Vagina (tissue), 2 donors: Measurements from ENCODE around the gene TRAPPC13.

Experiments used
- POLR2A ChIP-seq, 2 donors: fragments of 450-650 bp; IDR thresholded peaks; one replicate each; pipeline ENCODE4 v1.6.1; 2017; ENCODE audit warnings: antibody characterized with exemption in 2 of 2, mild to moderate bottlenecking in 2 of 2, moderate library complexity in 2 of 2
- POLR2AphosphoS5 ChIP-seq, 2 donors: sonication (generic); formaldehyde crosslinking; IDR thresholded peaks; one replicate each; pipeline ENCODE4 v1.9.0; 2017; ENCODE audit warnings: antibody characterized with exemption in 2 of 2, mild to moderate bottlenecking in 2 of 2, low read depth in 1 of 2; ENCODE audit not compliant: insufficient read depth in 1 of 2
- TF ChIP-seq, protein P1 (sequence below), 3 experiments: fragments of 450-650 bp in 2 of 3; fragments of 200-600 bp in 1 of 3; sonication (generic) in 1 of 3; IDR thresholded peaks; one replicate each; pipeline ENCODE4 v1.5.1; 2017 to 2019; ENCODE audit warnings: antibody characterized with exemption in 3 of 3, mild to moderate bottlenecking in 2 of 3, moderate library complexity in 2 of 3

DNA sequence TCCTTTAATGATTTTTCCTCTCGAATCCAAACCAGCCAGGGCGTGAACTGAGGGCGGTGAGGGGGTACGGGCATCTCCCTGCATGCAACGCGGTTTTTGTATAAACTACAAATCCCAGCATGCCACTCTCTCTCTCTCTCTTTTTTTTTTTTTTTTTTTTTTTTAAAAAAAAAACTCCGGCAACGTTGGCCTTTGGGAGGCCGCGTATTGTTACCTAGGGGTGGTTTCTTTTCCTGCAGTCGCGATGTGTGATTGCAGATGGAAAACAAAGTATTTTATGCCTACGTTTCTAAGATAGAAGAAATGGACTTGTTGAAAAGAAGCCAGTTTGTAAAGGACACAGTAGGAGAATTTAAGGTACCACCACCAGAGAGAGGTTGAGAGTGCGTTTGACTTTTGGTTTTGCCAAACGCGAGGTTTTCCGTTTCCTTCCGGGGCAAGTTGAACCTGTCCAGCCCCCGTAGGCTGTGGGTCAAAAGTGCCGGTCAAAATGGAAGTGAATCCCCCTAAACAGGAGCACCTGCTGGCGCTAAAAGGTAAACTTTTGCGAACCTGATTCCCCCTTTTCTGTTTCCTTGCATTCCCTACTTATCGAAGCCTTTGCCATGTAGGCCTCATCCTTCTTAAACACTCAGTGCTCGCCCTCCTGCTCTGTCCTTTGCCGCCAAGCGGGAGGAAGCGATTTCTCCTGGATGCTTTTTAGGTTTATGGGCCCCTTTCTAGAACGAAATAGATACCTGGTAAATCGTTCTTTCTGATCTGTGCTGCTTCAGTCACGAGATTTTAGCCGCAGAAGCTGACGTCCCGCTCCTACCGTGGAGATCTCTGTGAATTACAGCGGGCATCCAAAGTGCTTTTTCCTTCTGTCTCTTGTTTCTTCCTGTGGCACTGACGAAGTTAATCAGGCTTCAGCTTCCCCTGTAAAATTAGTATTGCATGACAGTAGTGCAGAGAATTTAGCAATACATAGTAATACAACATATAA is at the start of gene TRAPPC13, which contains the start of gene SHLD3:
- TF ChIP-seq POLR2A (IDR thresholded peaks at IDR 0.05) = no peak
- TF ChIP-seq, protein P1, sequence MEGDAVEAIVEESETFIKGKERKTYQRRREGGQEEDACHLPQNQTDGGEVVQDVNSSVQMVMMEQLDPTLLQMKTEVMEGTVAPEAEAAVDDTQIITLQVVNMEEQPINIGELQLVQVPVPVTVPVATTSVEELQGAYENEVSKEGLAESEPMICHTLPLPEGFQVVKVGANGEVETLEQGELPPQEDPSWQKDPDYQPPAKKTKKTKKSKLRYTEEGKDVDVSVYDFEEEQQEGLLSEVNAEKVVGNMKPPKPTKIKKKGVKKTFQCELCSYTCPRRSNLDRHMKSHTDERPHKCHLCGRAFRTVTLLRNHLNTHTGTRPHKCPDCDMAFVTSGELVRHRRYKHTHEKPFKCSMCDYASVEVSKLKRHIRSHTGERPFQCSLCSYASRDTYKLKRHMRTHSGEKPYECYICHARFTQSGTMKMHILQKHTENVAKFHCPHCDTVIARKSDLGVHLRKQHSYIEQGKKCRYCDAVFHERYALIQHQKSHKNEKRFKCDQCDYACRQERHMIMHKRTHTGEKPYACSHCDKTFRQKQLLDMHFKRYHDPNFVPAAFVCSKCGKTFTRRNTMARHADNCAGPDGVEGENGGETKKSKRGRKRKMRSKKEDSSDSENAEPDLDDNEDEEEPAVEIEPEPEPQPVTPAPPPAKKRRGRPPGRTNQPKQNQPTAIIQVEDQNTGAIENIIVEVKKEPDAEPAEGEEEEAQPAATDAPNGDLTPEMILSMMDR (IDR thresholded peaks at IDR 0.05) = no peak
- peak in 1 of 2 donors; percentile 84 for TF ChIP-seq POLR2AphosphoS5 (IDR thresholded peaks at IDR 0.05; ENCODE audit: insufficient read depth in 1 of 2, low read depth in 1 of 2)
